Activated CD8-positive, alpha-beta memory T cell treated with anti-CD3 and anti-CD28 coated beads for 4 hours (primary cell): ENCODE data around the gene SIGLEC1.

Experiments
- DNase-seq, 2 donors: peaks; one replicate each; pipeline ENCODE4 v3.0.0-alpha.2; 2020; ENCODE audit warnings: low read depth in 2 of 2

SIGLEC1 gene

DNA sequence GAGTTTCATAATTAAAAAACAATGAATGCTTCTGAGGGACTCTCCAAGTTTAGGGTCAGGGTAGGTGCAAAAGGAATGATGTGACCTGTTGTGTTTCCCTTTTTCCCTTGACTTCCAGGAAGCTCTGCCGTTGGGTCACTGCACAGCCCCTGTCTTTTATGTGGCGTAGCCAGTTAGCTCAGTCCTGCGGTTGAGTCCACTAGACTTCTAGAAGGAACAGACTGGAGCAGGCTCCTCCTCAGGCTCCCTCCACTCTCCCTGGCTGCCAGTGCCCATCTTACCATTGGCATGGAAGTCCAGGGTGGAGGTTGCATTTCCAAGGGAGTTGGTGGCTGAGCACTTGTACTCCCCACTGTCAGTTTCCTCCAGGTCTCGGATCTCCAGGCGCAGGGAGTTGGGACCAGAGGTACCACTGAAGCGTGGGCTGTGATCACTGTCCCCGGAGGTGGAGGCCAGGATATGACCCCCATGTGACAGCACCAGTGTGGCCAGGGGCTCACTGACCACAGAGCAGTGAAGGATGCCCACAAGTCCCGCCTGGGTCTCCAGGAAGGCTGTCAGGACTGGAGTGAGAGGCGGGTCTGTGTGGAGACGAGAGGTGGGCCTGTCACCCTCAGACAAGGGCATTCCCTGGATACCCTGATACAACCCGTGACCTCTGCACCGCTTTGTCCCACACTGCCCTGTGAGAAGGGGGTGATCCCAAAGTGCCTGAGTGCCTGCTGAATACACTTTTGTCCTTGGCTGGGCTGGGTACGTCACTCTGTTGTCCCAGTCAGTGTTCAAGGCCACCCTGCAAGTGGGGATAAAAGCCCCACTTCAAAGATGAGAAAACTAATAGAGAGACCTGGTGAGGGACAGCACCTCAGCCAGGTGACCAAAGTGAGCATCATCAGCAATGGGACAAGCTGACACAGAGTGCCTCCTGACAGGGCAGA, 11.1 kb downstream of the SIGLEC1 start:
- DNase-seq: no peak

DNA sequence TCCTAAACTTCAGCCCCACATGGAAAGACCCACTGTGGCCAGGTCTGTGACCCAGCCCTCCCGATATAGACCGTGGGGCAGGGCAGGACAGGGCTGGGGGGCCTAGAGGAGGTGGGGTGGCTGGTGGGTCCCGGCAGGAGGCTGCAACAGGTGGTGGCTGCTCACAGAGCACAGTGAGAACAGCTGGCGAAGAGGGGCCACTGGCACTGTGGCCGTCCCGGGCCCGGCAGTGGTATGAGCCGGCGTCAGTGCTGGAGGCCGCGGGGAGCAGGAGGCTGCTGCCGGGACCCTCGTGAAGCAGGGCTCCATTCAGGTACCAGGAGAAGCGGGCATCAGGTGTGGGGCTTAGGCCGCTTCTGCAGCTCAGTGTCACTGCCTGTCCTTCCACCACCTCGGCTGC, 13.4 kb downstream of the SIGLEC1 start:
- DNase-seq: no peak

DNA sequence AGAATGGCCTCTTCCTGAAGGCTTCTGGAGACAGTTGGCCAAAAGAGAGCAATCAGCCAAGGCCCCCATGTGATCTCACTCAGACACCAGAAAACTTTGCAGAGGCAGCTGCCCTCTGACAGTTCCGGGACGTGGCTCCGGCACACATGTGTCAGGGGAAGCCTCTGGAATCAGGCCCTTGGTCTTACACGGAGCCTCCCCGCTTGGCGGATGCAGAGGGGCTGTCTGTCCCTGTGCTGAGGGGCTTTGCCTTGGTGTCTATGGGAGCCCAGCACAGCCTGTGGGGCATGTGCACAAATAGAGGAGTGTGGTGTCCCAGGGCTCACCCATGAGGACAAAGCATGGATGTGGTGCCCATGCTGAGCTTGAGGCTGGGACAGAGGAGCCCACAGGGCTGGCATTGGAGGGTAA, 13.8 kb downstream of the SIGLEC1 start:
- no peak for DNase-seq

DNA sequence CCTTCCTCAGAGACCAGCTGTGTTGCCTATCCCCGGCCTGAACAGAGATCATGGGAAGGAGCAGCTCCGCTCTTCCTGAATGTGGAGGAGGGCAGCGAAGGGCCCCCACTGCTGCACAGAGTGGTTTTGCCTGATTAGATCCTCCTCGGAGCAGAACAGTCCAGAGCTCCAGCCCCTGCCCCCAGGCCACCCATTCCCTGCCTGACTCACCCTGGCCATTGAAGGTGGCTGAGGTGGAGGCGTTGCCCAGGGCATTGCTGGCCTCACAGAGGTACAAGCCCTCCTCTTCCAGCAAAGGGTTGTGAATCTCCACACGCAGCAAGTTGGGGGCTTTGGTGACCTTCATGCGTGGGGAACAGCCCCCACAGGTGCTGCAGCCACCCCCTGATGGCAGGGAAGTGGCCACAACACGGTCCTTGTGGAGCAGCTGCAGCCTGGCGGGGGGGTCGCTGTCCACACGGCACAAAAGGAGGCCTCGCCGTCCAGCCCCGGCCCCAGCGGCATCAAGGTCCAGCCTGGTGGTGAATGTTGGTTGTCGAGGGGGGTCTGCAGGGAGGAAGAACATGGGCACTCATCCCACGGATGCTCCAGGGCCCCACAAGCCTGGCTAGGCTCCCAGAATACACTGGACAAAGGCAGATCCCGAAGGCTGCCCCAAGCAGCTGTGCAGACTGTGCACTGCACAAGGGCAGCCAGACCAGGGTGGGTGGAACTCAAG, 14.7 kb downstream of the SIGLEC1 start:
- no peak for DNase-seq

DNA sequence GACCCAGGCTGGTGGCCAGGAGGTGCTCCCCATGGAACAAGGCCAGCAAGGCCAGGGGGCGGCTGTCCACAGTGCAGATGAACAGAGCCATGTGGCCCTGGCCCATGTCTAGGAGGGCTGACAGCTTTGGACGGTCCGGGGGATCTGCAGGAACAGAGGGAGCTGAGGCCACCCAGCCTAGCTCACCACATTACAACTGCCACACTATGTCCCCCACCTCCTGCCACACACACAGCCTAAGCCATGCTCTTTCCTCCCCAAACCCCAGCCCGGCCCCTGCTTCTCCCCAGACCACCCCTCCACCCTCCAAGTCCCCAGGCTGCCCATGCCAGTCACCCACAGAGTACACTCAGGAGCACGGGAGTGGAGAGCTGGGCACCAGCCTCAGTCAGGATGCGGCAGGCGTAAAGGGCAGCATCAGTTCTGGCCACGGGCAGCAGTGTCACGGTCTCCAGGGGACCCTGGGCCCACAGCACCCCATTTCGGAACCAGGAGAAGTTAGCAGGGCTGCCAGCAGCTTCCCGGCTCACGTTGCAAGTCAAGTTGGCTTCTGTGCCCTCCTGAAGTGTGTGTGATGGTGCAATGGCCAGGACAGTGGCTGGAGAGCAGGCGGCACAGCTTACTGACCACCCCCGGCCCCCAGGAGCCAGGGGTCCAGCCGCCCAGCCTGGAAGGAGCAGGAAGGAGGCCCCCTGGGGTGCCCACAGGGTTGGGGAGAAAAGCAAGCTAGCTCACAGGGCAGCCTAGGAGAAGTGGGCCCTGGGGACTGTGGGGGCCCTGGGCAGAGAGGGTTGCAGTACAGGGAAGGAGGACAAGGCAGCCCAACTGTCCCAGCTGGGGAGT, 15.4 kb downstream of the SIGLEC1 start:
- DNase-seq: no peak

- DNase-seq: no peak
Measured at GRCh38 chr20:3696200-3696599, 16.2 kb downstream of the SIGLEC1 start.

DNA sequence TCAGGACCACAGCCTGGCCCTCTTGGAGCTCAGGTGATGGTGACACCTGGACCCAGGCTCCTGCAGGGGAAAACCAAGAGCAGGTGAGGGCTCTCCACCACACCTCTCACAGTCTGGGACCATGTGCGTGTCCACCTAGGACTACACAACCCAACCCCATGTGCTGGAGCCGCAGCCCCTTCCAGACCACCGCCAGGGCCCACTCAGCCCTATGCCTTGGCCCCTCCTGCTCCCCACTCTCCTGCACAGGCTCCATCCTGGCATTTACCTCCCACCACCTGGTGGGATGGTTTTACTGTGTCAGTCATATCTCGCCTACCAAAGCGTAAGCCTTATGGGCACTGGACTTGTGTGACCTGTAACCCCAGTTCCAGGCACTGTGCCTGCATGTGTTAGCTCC, 17.5 kb downstream of the SIGLEC1 start:
- DNase-seq: no peak

DNA sequence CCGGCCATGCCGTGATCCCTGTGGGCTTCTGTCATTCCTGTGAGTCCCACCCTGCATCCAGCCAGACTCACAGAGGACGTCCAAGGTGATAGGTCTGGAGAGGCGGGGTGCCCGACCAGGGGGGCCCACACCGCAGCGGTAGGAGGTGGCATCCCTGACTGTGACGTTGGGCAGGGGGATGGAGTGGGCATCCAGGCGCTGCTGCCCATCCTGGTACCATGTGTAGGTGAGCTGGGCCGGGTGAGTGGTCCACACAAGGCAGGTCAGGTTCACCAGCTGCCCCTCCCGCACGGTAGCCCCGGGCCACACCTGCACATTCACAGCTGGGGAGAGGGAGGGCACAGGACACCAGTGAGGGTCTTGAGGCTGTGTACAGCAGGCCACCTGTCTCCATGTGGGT, 19.0 kb downstream of the SIGLEC1 start:
- no peak for DNase-seq

DNA sequence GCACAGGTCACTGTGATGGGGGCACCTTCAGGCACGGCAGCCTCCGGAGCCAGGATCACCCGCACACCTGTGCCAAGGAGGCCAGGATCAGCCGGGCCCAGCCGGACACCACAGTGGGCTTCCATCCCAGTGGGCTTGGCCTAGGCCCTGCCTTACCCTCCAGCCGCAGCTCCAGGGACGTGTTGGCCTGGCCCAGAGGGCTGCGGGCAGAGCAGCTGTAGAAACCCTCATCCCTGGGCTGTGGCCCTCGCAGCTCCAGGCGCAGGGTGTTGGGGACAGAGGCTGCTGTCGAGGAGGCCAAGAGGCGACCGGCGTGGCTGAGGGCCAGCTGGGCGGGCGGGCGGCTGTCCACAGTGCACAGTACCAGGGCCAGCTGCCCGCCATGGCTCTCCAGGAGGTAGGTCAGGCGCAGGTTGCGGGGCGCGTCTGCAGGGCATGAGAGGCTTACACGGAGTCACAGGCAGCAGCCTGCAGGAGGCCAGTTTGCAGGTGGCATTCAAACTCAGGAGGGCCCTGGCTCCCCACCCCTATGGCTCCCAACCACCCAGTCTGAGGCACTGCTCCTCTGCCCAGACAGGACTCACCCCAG, 19.6 kb downstream of the SIGLEC1 start:
- DNase-seq: no peak

DNA sequence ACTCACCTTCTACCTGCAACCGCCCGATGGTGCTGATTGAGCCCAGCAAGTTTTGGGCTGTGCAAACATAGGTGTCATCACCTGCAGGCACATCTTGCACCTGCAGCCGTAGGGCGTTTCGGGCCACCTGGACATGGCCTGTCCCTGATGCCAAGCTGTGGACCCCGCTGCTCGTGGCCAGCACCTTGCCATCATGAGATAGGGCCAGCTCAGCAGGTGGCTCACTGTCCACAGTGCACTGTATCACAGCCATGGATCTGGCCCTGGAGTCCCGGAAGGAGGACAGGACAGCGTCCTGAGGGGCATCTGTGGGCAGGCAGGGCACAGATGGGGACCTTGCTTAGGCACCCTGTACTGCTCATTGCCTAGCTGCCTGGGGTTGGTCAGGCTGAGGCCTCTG, 20.5 kb downstream of the SIGLEC1 start:
- no peak for DNase-seq

- no peak for DNase-seq
Measured at GRCh38 chr20:3691306-3691705, 21.1 kb downstream of the SIGLEC1 start.

DNA sequence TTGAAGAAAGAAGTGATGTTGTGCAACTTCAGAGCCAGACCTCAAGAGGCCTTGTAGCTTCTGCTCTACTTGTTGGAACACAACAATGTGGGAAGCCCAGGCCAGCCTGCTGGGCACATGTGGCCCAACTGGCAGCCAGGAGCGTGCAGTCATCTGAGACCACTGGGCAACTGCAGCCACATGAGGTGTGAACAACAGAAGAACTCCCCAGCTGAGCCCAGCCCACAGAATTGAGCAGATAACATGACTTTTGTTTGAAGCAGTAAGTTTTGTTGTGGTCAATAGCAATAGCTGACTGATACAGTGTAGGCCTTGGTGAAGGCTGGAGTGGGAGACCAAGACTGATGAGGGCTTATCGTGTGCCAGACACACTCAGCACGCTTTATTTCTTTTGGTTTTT, 22.0 kb downstream of the SIGLEC1 start:
- no peak for DNase-seq

- DNase-seq: no peak
Measured at GRCh38 chr20:3689978-3690377, 22.4 kb downstream of the SIGLEC1 start.

- no peak for DNase-seq
Measured at GRCh38 chr20:3687655-3688054, 24.7 kb downstream of the SIGLEC1 start.

DNA sequence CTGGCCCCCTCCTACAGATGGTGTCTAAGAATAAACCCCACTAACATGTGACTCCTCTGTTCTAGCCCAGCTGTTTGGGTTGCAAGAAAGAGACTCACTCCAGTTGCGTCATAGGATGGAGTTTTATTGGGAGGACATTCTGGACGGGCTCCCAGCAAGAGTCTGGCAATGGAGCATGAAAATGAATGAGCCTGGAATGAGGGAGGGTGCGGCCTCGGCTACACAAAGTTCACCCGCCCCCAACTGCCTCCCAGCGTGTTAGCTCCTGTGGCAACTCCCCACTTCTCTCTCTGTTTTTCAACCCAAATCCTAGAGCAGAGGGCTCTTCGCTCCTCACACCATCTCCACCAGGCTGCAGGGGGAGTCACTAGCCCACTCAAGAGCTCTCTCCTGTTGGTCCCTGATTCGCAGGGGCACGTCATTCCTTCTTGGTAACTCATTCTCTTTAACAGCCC, 25.5 kb downstream of the SIGLEC1 start:
- DNase-seq: no peak

DNA sequence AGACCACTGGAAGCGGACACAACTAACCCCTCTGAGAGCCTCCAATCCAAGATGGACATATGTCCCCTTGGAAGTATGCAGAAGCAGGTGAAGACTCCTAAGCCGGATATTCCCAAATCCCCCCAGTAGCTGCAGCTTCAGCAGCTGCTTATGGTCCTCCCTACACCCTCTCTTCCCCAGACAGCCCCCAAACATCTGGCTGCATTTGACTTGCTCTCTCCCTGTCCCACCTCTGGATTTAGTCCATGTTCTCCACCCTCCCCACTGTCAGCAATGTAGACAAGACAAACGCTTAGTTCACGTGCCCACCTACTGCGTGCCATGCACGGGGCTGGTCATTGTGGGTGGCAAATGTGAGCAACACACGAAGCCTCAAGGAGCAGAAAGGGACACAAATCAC, 26.0 kb downstream of the SIGLEC1 start:
- DNase-seq: no peak

- DNase-seq: no peak
Measured at GRCh38 chr20:3685341-3685740, 27.1 kb downstream of the SIGLEC1 start.

DNA sequence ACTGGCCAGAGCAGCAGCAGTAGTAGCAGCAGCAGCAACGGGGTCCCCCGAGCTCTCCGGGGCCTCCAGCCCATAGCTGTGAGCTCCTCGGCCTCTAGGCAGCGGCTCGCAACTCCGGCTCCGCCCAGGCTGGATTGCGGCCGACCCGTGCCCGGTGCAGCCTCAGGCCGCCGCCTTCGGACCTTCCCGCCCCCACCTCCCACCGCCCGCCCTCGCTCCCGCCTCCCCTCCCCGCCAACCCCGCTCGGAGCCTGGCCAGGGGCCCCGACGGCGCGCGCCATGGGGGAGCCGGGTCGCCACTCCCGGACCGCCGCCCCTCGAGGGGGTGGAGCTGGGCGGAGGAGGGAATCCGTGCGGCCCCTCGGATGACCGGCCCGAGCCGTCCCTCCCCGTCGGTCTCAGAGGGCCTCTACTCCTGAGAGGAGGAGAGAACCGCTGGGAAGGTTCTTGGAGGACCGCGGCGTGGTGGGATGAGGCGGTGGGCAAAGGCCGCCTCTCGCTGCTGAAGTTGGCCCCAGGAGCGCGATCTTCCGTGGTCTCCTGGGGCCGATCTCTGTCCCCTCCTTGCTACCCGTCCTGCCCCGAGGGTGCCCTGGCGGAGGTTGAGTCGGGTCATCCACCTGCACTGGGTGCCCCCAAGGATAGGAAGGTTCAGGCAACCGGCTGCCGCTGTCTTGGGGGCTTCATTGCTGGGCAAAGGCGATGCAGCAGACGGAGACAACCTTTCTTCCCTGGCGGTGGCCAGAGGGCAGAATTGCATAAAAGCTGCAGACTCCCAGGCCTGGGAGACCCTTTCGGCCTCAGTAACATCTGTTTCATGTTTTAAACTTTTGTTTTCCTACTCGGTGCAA, 30.2 kb downstream of the SIGLEC1 start, which contains the start of gene ADAM33:
Gene ADAM33 (minus strand): TSS at position 80 of the 851 bp plus-strand sequence. CDS start 6 bp downstream, at position 74.
- DNase-seq: no peak

DNA sequence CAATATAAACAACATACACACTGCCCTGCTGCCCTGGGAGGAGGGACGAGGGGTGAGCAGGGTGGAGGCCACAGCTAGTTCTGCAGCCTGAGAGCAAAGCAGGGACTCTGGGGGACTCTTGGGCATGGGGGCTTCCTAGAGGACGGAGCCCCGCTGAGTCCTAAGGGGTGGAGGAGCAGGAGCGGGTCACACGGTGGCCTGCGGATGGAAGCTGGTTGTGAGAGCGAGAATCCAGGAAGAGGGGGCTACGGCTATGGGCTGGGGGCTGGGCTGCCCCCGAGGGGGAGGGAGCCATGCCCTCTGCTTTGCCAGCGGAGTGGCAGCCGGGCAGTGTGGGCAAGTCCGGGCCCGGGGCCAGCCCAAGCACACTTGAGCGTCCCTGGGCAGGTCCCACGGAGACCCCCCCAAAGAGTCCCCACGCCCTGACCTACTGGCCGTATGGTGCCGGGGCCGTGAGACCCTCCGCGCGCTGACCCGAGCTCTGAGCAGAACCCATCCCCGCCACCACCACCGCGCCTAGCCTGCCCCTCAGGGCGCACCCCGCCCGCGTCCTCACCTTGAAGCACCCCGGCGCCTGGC, 31.0 kb downstream of the SIGLEC1 start:
- DNase-seq: no peak

DNA sequence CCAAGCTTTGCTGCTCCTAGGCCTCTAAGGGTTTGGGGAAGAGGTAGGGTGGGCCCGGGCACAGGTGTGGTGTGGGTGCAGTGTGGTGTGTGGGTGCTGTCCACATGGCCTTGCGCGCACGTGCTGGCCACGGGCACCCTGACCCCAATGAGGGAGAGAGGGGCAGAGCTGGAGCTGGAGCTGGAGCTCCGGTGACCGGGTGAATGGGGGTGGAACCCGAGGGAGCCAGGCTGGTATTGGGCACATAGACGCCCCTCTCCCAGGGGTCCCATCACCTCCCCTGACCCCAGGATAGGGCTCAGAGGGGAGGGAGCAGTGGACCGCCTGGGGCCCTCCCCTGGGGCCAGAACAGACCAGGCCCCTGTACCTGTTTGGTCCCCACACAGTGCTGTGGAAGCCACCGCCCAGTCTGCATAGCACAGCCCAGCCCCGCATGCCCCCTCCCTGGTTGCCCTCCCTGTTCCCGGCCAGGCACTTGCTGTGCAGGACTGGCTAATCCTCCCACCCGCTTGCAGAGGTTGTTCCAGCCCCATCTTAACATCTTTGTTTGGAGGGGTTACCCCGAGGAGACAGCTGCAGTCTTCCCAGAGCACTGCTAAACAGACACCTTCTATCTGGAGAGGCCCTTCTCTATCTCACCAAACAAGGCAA, 31.6 kb downstream of the SIGLEC1 start:
- no peak for DNase-seq
